Esophagus muscularis mucosa (tissue), 4 donors: ENCODE measurements around the gene SLC38A9. TPM values are rescaled to one million over a fixed set of nuclear protein-coding genes. Genes with fewer than 3 reads are reported as not detected.

Experiments
- DNase-seq: peaks from one replicate; pipeline ENCODE4 v3.0.0-alpha.2; 2017; ENCODE audit errors: extremely low spot score
- H3K27ac ChIP-seq, 4 donors: fragments of 200-600 bp; sonication (generic); replicated peaks in 1 of 4; 1 replicate in 3 of 4; 2 replicates in 1 of 4; pipeline ENCODE4 v1.5.1; 2016 to 2019; ENCODE audit warnings: mild to moderate bottlenecking in 1 of 4
- H3K27me3 ChIP-seq, 4 donors: fragments of 200-600 bp; sonication (generic); one replicate each; pipeline versions ENCODE4 v1.5.1 to v1.6.0; 2016 to 2019
- H3K36me3 ChIP-seq, 4 donors: fragments of 200-600 bp; sonication (generic); one replicate each; pipeline ENCODE4 v1.5.1; 2016 to 2019
- H3K4me1 ChIP-seq, 4 donors: fragments of 200-600 bp; sonication (generic); one replicate each; pipeline ENCODE4 v1.5.1; 2016 to 2019
- H3K4me3 ChIP-seq, 4 donors: fragments of 200-600 bp; sonication (generic); 1 replicate in 2 of 4; 2 replicates in 2 of 4; pipeline ENCODE4 v1.5.1; 2016 to 2019; ENCODE audit warnings: mild to moderate bottlenecking in 4 of 4, moderate library complexity in 1 of 4
- H3K9me3 ChIP-seq, 4 donors: fragments of 200-600 bp; sonication (generic); 1 replicate in 3 of 4; 2 replicates in 1 of 4; pipeline ENCODE4 v1.5.1; 2016 to 2019
- EP300 ChIP-seq: sonication (generic); formaldehyde crosslinking; IDR thresholded peaks from one replicate; pipeline ENCODE4 v1.6.1; 2017; ENCODE audit warnings: antibody characterized with exemption
- POLR2A ChIP-seq: fragments of 450-650 bp; IDR thresholded peaks from one replicate; pipeline ENCODE4 v1.6.1; 2017; ENCODE audit warnings: antibody characterized with exemption, moderate library complexity, mild to moderate bottlenecking, low read depth
- POLR2AphosphoS5 ChIP-seq, 2 donors: sonication (generic); formaldehyde crosslinking; IDR thresholded peaks; one replicate each; pipeline ENCODE4 v1.6.1; 2017; ENCODE audit warnings: antibody characterized with exemption in 2 of 2
- WGBS: methylation state at CpG from one replicate; pipeline ENCODE4 v1.1.5; 2018; 5-methylcytosine and 5-hydroxymethylcytosine counted together
- intact Hi-C: fragments of 100-400 bp; cut with DNase I; formaldehyde crosslinking; loops from one replicate; pipeline ENCODE4 v1.15.1; 2023
- total RNA-seq, 4 donors: library from RNA; depleted of rRNA; stranded (reverse); fragments of >200 nt; gene quantifications; one replicate each; pipeline versions ENCODE4 v1.1.0 to v1.2.1, GENCODE V29; 2016
- TF ChIP-seq, protein P1 (sequence below), 3 experiments: fragments of 200-600 bp in 2 of 3; fragments of 450-650 bp in 1 of 3; sonication (generic) in 2 of 3; IDR thresholded peaks; one replicate each; pipeline ENCODE4 v1.5.1; 2017 to 2019; ENCODE audit warnings: antibody characterized with exemption in 3 of 3, mild to moderate bottlenecking in 2 of 3, moderate library complexity in 1 of 3

Gene SLC38A9
- total RNA-seq, 4 donors from 2014 or later: 10.0 to 12.3 (median 11.0) TPM

- Histone ChIP-seq H3K4me1 (peaks cover 0 to 5% (median 2%) of the 10 kb centered on the region in 4 donors), H3K4me3 (no peak overlapping the region), H3K36me3 (peaks cover 0 to 22% (median 4%) of the 10 kb centered on the region in 4 donors), H3K27ac (no peak overlapping the region), H3K27me3 (no peaks in the 10 kb centered on the region), H3K9me3 (no peaks in the 10 kb centered on the region)
- WGBS: 71% methylated on average over 3 of the region's 3 CpGs
- TF ChIP-seq EP300 (no peak), POLR2AphosphoS5 (IDR thresholded peaks at IDR 0.05) (no peak), POLR2A (no peak)
- TF ChIP-seq, protein P1, sequence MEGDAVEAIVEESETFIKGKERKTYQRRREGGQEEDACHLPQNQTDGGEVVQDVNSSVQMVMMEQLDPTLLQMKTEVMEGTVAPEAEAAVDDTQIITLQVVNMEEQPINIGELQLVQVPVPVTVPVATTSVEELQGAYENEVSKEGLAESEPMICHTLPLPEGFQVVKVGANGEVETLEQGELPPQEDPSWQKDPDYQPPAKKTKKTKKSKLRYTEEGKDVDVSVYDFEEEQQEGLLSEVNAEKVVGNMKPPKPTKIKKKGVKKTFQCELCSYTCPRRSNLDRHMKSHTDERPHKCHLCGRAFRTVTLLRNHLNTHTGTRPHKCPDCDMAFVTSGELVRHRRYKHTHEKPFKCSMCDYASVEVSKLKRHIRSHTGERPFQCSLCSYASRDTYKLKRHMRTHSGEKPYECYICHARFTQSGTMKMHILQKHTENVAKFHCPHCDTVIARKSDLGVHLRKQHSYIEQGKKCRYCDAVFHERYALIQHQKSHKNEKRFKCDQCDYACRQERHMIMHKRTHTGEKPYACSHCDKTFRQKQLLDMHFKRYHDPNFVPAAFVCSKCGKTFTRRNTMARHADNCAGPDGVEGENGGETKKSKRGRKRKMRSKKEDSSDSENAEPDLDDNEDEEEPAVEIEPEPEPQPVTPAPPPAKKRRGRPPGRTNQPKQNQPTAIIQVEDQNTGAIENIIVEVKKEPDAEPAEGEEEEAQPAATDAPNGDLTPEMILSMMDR (IDR thresholded peaks at IDR 0.05): no peak
- DNase-seq: no peak
- intact Hi-C loops: no loop called here
Observed at GRCh38 chr5:55650386-55650785, 61.7 kb downstream of the SLC38A9 start.

DNA sequence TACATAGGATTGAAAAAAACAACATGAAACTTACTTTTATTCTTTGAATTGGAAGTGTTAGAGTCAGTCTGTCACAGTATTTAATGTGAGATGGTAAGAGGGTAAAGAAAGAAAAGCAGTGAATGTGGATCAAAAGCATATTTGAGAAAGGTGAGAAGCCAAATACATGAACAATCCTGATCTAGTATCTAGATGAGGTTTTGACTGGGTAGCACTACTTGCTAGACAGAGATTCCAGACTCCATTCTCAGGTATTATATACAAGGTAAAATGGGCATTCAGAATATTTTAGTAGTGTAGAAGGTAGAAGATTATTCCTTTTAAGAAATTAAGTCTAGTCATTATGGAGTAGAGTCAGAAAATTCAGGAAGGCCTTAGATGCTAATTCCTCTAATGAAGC is 62.2 kb downstream of the SLC38A9 start:
- TF ChIP-seq EP300: no peak
- no peak for TF ChIP-seq POLR2AphosphoS5 (IDR thresholded peaks at IDR 0.05)
- no peak for TF ChIP-seq POLR2A
- TF ChIP-seq, protein P1 (IDR thresholded peaks at IDR 0.05): no peak
- no peak overlapping the region for H3K4me3 ChIP-seq
- H3K36me3 ChIP-seq: peaks cover 0 to 24% (median 4%) of the 10 kb centered on the region in 4 donors
- intact Hi-C loops: no loop called here
- DNase-seq: no peak
- peaks cover 0 to 8% (median 6%) of the 10 kb centered on the region in 4 donors for H3K4me1 ChIP-seq
- no peaks in the 10 kb centered on the region for H3K9me3 ChIP-seq
- H3K27me3 ChIP-seq: no peaks in the 10 kb centered on the region
- H3K27ac ChIP-seq: no peak overlapping the region

DNA sequence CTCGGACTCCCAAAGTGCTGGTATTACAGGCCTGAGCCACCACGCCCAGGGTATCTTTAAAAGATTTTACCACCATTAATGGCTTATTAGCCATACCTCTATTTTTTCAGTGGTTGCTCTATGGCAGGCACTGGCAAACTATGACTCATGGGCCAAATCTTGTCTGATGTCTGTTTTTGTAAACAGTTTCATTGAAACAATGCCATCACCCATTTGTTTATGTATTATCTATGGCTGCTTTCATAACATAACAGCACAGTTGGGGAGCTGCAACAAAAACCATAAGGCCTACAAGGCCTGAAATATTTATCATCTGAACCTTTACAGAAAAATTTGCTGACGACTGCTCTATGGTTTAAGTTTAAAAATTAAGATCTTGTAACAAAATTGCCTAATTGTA is 66.8 kb downstream of the SLC38A9 start:
- no peak for DNase-seq
- no peaks in the 10 kb centered on the region for H3K9me3 ChIP-seq
- no peak for TF ChIP-seq POLR2A
- TF ChIP-seq EP300: no peak
- no peak for TF ChIP-seq POLR2AphosphoS5 (IDR thresholded peaks at IDR 0.05)
- TF ChIP-seq, protein P1 (IDR thresholded peaks at IDR 0.05): no peak
- no peaks in the 10 kb centered on the region for H3K27me3 ChIP-seq
- peaks cover 0 to 8% (median 6%) of the 10 kb centered on the region in 4 donors for H3K4me1 ChIP-seq
- 84% methylated on average over 3 of the region's 3 CpGs for WGBS
- H3K36me3 ChIP-seq: peaks cover 0 to 7% (median 0%) of the 10 kb centered on the region in 4 donors
- no peak overlapping the region for H3K27ac ChIP-seq
- no peak overlapping the region for H3K4me3 ChIP-seq
- intact Hi-C loops: no loop called here

DNA sequence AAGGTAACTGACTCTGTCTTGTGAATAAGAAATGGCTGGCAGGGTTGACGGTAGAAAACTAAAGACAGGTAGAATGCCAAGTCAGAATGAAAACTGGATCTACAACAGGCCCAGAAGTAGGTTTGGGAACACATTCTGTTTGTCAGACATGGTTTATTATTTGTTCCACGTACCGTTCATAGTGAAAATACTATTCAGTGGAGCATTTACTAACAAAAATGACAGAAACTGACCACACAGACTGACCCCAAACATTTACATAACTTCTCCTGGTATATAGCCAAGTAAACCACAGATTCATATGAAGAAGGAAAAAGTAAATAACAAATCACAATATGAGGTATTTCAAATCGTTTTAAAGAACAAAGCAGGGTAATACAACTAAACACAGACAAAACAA is 73.7 kb downstream of the SLC38A9 start:
- 61% methylated on average over 4 of the region's 4 CpGs for WGBS

More for the DNA sequence above, 73.7 kb downstream of the SLC38A9 start:
- H3K27ac ChIP-seq: peak overlapping the region in 2 of 4 donors; percentile 4 to 6
- no peak overlapping the region for H3K4me3 ChIP-seq
- H3K27me3 ChIP-seq: no peaks in the 10 kb centered on the region
- no peak for DNase-seq
- intact Hi-C loops: no loop called here
- H3K36me3 ChIP-seq: no peaks in the 10 kb centered on the region
- TF ChIP-seq POLR2A (no peak), POLR2AphosphoS5 (IDR thresholded peaks at IDR 0.05) (no peak), EP300 (no peak)
- TF ChIP-seq, protein P1 (IDR thresholded peaks at IDR 0.05): no peak
- H3K4me1 ChIP-seq: peaks cover 20 to 49% (median 43%) of the 10 kb centered on the region in 4 donors
- H3K9me3 ChIP-seq: no peaks in the 10 kb centered on the region
